Measurements from ENCODE around the gene CCDC12. TPM values are rescaled to one million over a fixed set of nuclear protein-coding genes. Genes with fewer than 3 reads are reported as not detected.
A peak's percentile ranks its signal among the peaks of the same experiment; 100 is the strongest.

Gene CCDC12
- total RNA-seq, 1 donor from 2014 or later: 17.9 TPM

- peaks cover 3% of the 10 kb centered on the region for H3K4me1 ChIP-seq
- Mint-ChIP-seq H3K4me1 (no peaks in the 10 kb centered on the region), H3K36me3 (no peaks in the 10 kb centered on the region), H3K9me3 (no peaks in the 10 kb centered on the region), H3K27ac (peak overlapping the region; percentile 8), H3K27me3 (ENCODE audit: insufficient read depth, low read depth) (peaks cover 15% of the 10 kb centered on the region), H3K4me3 (no peak overlapping the region)
- no peaks in the 10 kb centered on the region for H3F3A ChIP-seq (ENCODE audit: low read depth)
- H3K4me3 ChIP-seq: no peak overlapping the region
- H3K27ac ChIP-seq: no peak overlapping the region
- no peak for DNase-seq (ENCODE audit: low spot score)
- H3K36me3 ChIP-seq: no peaks in the 10 kb centered on the region
- H3K9ac ChIP-seq: no peak overlapping the region
- TF ChIP-seq EZH2phosphoT487 (IDR thresholded peaks at IDR 0.05) (no peak), CTCF (IDR thresholded peaks at IDR 0.05) (no peak), EZH2 (IDR thresholded peaks at IDR 0.05) (no peak)
- no peaks in the 10 kb centered on the region for H3K9me3 ChIP-seq (ENCODE audit: low read depth)
- H2AFZ ChIP-seq (replicated peaks): no peak overlapping the region
- H3K79me2 ChIP-seq (ENCODE audit: low read depth): no peaks in the 10 kb centered on the region
- H3K27me3 ChIP-seq: peaks cover 13% of the 10 kb centered on the region
- no peak overlapping the region for H3K4me2 ChIP-seq
- H4K20me1 ChIP-seq (ENCODE audit: low read depth): no peaks in the 10 kb centered on the region
Observed at GRCh38 chr3:46903341-46904302, 72.9 kb downstream of the CCDC12 start.

- no peak overlapping the region for H3K27ac Mint-ChIP-seq
- H3K9me3 ChIP-seq (ENCODE audit: low read depth): no peaks in the 10 kb centered on the region
- H3K27me3 ChIP-seq: peaks cover 27% of the 10 kb centered on the region
- no peaks in the 10 kb centered on the region for H3K36me3 ChIP-seq
- H2AFZ ChIP-seq (replicated peaks): no peak overlapping the region
- no peak overlapping the region for H3K4me2 ChIP-seq
- H3K79me2 ChIP-seq (ENCODE audit: low read depth): no peaks in the 10 kb centered on the region
- no peaks in the 10 kb centered on the region for H3F3A ChIP-seq (ENCODE audit: low read depth)
- H3K27me3 Mint-ChIP-seq (ENCODE audit: insufficient read depth, low read depth): peaks cover 15% of the 10 kb centered on the region
- no peak overlapping the region for H3K4me3 ChIP-seq
- peaks cover 6% of the 10 kb centered on the region for H3K4me1 ChIP-seq
- DNase-seq (ENCODE audit: low spot score): no peak
- H3K4me3 Mint-ChIP-seq: no peak overlapping the region
- H3K27ac ChIP-seq: no peak overlapping the region
- H3K9me3 Mint-ChIP-seq: no peaks in the 10 kb centered on the region
- no peak overlapping the region for H3K9ac ChIP-seq
- H3K36me3 Mint-ChIP-seq: no peaks in the 10 kb centered on the region
- H4K20me1 ChIP-seq (ENCODE audit: low read depth): no peaks in the 10 kb centered on the region
- TF ChIP-seq EZH2phosphoT487 (IDR thresholded peaks at IDR 0.05): no peak
- TF ChIP-seq CTCF (IDR thresholded peaks at IDR 0.05): no peak
- no peak for TF ChIP-seq EZH2 (IDR thresholded peaks at IDR 0.05)
- H3K4me1 Mint-ChIP-seq: no peaks in the 10 kb centered on the region
Observed at GRCh38 chr3:46902188-46902631, 74.3 kb downstream of the CCDC12 start.

DNA sequence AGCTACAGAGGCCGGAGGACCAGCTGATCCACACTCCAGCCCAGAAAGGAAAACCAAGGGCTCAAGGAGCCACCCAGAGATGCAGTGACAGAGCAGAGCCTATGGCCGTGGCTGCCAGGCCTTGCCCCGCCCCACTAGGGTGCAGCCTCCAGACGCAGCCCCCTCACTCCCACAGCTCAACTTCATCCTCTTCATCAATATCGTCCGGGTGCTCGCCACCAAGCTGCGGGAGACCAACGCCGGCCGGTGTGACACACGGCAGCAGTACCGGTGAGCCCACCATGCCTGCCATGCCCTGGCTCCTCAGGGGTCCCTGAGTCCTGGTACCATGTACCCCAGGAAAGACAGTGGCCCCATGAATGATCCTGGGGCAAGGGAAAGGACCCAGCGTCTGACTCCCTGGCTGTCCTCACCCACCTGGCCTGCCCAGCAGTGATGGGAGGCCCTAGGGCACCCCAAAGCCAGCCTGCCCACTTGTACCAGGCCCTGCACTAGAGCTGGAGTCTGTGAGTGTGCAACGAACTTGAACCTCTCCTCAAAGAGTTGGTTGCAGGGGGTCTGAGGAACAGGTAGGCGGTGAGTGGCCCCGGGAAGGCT is 74.9 kb downstream of the CCDC12 start:
- no peak for DNase-seq (ENCODE audit: low spot score)
- no peak overlapping the region for H3K4me3 Mint-ChIP-seq
- Histone ChIP-seq H3K36me3 (no peaks in the 10 kb centered on the region), H3K9ac (no peak overlapping the region), H2AFZ (replicated peaks) (no peak overlapping the region), H3F3A (ENCODE audit: low read depth) (no peaks in the 10 kb centered on the region), H3K4me3 (no peak overlapping the region), H4K20me1 (ENCODE audit: low read depth) (no peaks in the 10 kb centered on the region), H3K4me1 (peaks cover 6% of the 10 kb centered on the region), H3K79me2 (ENCODE audit: low read depth) (no peaks in the 10 kb centered on the region), H3K9me3 (ENCODE audit: low read depth) (no peaks in the 10 kb centered on the region), H3K27ac (no peak overlapping the region), H3K27me3 (peaks cover 31% of the 10 kb centered on the region), H3K4me2 (no peak overlapping the region)
- TF ChIP-seq CTCF (IDR thresholded peaks at IDR 0.05) (no peak), EZH2phosphoT487 (IDR thresholded peaks at IDR 0.05) (no peak), EZH2 (IDR thresholded peaks at IDR 0.05) (no peak)
- H3K36me3 Mint-ChIP-seq: no peaks in the 10 kb centered on the region
- no peaks in the 10 kb centered on the region for H3K9me3 Mint-ChIP-seq
- H3K27me3 Mint-ChIP-seq (ENCODE audit: insufficient read depth, low read depth): peaks cover 15% of the 10 kb centered on the region
- H3K27ac Mint-ChIP-seq: no peak overlapping the region
- H3K4me1 Mint-ChIP-seq: no peaks in the 10 kb centered on the region
